ENCODE measurements around the gene MTR. TPM values are rescaled to one million over a fixed set of nuclear protein-coding genes. Genes with fewer than 3 reads are reported as not detected.

Gene MTR
- polyA plus RNA-seq, 1 donor from 2014 or later, result 15.2 TPM

DNA sequence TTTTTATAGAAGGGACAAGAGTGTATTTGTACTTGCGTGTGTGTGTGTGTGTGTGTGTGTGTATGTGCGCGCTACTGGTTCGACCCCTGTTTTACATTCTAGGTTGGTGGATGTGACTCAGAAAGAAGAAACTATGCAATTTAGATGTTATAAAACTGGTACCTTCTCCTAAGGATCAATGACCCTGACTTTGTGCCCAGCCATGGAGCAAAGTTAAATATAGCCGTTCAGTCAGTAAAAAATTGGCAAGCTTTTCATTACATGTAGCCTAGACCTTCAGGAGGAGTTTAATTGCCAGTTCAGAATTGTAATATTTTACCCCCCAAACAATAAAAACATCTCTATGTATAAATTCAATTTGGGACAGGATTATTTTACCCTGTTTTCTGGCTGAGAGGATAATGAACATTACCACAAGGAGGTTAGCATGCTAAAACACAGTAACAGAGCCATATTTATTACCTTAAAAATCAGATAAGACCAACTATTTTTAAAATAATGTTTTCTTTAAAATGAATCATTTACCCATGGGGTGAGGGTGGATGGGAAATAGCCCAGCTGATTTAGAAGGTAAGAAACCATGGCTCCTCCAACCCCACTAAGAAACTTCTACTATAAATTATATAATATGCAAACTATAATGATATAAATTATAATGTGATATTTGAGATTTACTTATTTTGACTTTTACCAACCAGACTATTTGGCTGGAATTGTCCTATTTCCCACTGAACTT lies 33.5 kb upstream of the MTR start:
- no peaks in the 10 kb centered on the region for H3K36me3 Mint-ChIP-seq
- no peaks in the 10 kb centered on the region for H3K9me3 Mint-ChIP-seq
- peaks cover 0 to 2% (median 1%) of the 10 kb centered on the region in 3 donors for H3K4me1 Mint-ChIP-seq
- H3K4me3 Mint-ChIP-seq, result no peak overlapping the region
- H3K27ac Mint-ChIP-seq, result no peak overlapping the region
- peaks cover 9% of the 10 kb centered on the region for H3K27me3 Mint-ChIP-seq

DNA sequence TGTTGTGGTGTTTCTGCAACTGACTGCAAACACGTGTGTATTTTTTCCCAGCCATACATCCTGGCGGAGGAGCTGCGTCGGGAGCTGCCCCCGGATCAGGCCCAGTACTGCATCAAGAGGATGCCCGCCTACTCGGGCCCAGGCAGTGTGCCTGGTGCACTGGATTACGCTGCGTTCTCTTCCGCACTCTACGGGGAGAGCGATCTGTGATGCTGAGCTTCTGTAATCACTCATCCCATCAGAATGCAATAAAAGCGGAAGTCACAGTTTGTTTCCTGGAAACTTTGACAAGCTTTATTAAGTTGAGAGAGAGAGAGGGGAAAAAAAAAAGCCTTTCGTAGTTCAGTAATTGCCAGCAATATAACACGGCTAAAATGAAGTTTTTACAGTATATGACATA lies 32.7 kb upstream of the MTR start:
- Mint-ChIP-seq H3K27ac (no peak overlapping the region), H3K27me3 (peaks cover 9% of the 10 kb centered on the region), H3K36me3 (no peaks in the 10 kb centered on the region), H3K9me3 (no peaks in the 10 kb centered on the region), H3K4me3 (no peak overlapping the region), H3K4me1 (peaks cover 0 to 2% (median 1%) of the 10 kb centered on the region in 3 donors)

DNA sequence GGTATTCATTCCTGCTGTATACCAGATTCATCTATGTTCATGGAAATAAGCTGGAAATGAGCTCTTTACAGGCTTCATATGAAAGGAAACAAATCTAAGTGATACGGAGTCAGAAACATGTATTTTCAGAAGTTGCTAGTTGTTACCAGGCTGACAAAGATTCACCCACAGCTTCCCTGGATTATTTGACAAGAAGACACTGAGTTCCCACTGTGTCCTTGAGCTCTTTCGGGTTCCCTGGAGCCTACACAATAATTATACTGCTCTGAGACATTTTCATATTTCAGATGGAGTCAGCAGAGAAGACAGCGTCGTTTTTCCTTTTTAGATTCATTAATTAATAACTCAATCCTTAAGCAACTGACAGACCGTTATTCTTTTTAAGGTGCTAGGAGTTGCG lies 29.3 kb upstream of the MTR start:
- Mint-ChIP-seq H3K27ac (no peak overlapping the region), H3K4me1 (peaks cover 0 to 4% (median 0%) of the 10 kb centered on the region in 3 donors), H3K9me3 (no peaks in the 10 kb centered on the region), H3K36me3 (no peaks in the 10 kb centered on the region), H3K4me3 (no peak overlapping the region), H3K27me3 (peaks cover 16% of the 10 kb centered on the region)

DNA sequence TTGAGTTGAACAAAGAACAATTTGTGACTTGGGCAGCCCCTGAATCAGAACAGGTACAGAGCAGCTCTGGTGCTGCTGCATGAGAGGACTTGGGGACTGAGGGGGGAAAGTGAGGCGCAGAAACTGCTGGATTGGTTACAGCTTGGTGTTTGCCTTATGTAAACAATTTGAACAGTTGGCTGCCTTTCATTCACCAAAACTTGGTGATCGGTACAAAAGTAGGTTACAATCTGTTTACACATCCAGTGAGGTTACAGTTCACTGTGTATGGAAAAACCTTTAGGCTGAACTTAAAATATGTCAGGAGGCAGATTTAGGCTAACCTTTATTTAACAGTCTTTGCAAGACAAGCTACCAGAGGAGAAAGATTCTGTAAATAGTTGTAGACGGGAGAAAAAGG lies 28.6 kb upstream of the MTR start:
- Mint-ChIP-seq H3K27ac (no peak overlapping the region), H3K4me3 (no peak overlapping the region), H3K27me3 (peaks cover 20% of the 10 kb centered on the region), H3K4me1 (peaks cover 0 to 4% (median 0%) of the 10 kb centered on the region in 3 donors), H3K9me3 (no peaks in the 10 kb centered on the region), H3K36me3 (no peaks in the 10 kb centered on the region)

DNA sequence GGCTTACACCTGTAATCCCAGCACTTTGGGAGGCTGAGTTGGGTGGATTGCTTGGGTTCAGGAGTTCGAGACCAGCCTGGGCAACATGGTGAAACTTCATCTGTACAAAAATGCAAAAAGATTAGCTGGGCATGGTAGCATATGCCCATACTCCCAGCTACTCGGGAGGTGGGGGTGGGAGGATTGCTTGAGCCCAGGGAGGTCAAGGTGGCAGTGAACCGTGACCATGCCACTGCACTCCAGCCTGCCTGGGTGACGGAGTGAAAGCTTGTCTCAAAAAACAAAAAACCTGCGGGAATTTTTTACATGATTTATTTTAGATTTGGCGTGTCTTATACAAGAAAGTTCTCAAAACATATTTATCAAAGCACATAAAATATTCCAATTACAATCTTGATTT lies 27.8 kb upstream of the MTR start:
- H3K9me3 Mint-ChIP-seq, result no peaks in the 10 kb centered on the region
- H3K27ac Mint-ChIP-seq, result no peak overlapping the region
- peaks cover 2% of the 10 kb centered on the region for H3K36me3 Mint-ChIP-seq
- H3K4me3 Mint-ChIP-seq, result no peak overlapping the region
- H3K4me1 Mint-ChIP-seq, result peaks cover 0 to 4% (median 0%) of the 10 kb centered on the region in 3 donors
- peaks cover 18% of the 10 kb centered on the region for H3K27me3 Mint-ChIP-seq

DNA sequence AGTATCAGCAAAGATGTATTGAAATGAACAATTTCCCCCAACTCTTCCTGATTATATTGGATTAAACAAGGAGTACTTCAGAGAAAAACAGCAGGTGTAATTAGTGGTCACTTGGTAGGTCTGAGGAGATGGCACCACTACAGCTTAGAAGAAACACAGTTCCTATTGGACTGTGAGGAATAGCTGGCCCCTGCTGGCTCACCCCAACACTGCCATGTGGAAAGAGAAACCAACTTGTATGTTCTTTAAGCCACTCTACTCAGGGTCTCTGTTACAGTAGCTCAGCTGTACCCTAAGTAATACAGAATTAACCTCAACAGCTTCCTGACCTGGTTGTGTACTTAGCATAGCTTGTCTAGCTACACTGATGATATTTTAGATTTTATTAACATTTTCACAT lies 26.5 kb upstream of the MTR start:
- Mint-ChIP-seq H3K27ac (no peak overlapping the region), H3K36me3 (peaks cover 2% of the 10 kb centered on the region), H3K4me1 (peaks cover 0 to 2% (median 0%) of the 10 kb centered on the region in 3 donors), H3K9me3 (no peaks in the 10 kb centered on the region), H3K4me3 (no peak overlapping the region), H3K27me3 (peaks cover 18% of the 10 kb centered on the region)

DNA sequence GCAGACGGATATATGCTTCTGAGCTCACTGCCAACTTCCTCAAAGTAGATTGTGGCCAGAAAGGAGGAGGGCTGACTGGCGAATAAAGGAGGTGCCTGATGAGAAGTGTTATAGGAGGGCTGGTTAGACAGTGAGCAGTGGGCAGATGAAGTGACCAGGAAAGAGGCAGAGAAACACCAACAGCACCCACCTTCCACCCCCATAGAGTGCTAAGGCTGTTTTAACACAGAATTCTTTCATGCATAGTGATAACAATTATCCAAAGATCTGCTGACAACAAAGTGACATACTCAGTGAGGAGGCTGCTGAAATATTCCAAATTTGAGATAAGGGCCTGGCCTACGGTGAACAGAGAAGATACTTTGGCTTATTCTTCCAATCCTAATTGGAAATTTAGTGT lies 21.2 kb upstream of the MTR start:
- Mint-ChIP-seq H3K9me3 (peaks cover 0 to 4% (median 3%) of the 10 kb centered on the region in 3 donors), H3K36me3 (peaks cover 4% of the 10 kb centered on the region), H3K27me3 (peaks cover 16% of the 10 kb centered on the region), H3K27ac (no peak overlapping the region), H3K4me3 (no peak overlapping the region), H3K4me1 (peaks cover 0 to 2% (median 2%) of the 10 kb centered on the region in 3 donors)

DNA sequence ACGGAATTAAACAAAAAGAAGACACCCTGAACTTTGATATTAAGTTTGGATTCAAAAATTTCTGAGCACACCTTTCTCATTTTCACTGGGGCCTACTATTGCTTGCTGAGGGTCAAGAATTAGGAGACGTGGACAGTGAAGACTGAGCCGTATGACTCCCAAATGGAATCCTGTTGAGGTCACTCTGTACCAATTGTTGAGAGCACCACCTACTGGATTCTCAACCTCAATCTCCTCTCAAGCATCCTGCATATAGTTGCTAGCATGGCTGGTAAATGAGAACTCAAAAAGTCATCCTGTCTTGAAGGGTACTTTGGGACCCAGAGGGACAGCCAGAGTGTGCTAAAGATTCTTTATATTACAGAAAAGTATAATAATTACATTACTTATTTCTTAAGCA lies 20.2 kb upstream of the MTR start:
- no peak overlapping the region for H3K27ac Mint-ChIP-seq
- H3K27me3 Mint-ChIP-seq, result peaks cover 20% of the 10 kb centered on the region
- H3K36me3 Mint-ChIP-seq, result peaks cover 4% of the 10 kb centered on the region
- peaks cover 0 to 2% (median 2%) of the 10 kb centered on the region in 3 donors for H3K4me1 Mint-ChIP-seq
- H3K9me3 Mint-ChIP-seq, result peaks cover 1 to 9% (median 9%) of the 10 kb centered on the region in 3 donors
- no peak overlapping the region for H3K4me3 Mint-ChIP-seq

DNA sequence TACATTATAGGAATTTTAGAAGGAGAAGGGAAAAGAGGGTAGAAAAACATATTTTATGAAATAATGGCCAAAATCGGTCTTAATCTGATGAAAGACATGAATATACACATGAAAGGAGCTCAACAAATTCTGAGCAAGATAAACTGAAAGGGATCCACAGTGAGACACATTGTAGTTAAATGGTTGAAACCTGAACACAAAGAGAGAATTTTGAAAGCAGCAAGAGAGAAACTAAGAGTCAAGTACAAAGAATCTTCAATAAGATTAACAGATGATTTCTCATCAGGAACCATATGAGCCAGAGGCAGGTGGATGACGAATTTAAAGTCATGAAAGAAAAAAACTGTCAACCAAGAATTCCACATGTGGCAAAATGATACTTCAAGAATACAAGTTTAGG lies 15.8 kb upstream of the MTR start:
- H3K27ac Mint-ChIP-seq, result no peak overlapping the region
- peaks cover 1% of the 10 kb centered on the region for H3K36me3 Mint-ChIP-seq
- H3K4me3 Mint-ChIP-seq, result no peak overlapping the region
- H3K9me3 Mint-ChIP-seq, result peaks cover 1 to 9% (median 9%) of the 10 kb centered on the region in 3 donors
- no peaks in the 10 kb centered on the region for H3K4me1 Mint-ChIP-seq
- H3K27me3 Mint-ChIP-seq, result peaks cover 12% of the 10 kb centered on the region

DNA sequence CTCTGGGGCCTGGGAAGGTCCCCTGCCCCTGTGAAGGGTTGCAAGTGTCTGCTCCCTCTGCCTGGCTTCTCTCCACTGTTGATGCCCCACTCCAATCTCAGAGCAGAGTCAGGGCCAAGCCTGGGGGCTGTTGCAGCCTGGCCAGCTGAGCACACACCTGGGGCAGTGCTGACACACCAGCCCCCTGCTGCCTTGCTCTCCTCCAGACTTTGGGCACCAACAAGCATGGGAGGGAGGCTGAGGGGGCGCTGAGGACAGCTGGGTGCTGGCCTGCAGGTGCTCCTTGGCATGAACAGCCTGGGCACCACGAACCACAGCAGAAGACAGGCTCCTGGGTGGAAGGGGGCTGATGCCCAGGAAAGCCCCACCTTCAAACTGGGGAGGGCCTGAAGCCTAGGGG lies 9.6 kb upstream of the MTR start:
- H3K27me3 Mint-ChIP-seq, result peaks cover 3% of the 10 kb centered on the region
- peak overlapping the region in 1 of 3 donors; percentile 53 for H3K27ac Mint-ChIP-seq
- H3K4me1 Mint-ChIP-seq, result no peaks in the 10 kb centered on the region
- no peaks in the 10 kb centered on the region for H3K36me3 Mint-ChIP-seq
- no peak overlapping the region for H3K4me3 Mint-ChIP-seq
- H3K9me3 Mint-ChIP-seq, result peaks cover 0 to 1% (median 0%) of the 10 kb centered on the region in 3 donors

DNA sequence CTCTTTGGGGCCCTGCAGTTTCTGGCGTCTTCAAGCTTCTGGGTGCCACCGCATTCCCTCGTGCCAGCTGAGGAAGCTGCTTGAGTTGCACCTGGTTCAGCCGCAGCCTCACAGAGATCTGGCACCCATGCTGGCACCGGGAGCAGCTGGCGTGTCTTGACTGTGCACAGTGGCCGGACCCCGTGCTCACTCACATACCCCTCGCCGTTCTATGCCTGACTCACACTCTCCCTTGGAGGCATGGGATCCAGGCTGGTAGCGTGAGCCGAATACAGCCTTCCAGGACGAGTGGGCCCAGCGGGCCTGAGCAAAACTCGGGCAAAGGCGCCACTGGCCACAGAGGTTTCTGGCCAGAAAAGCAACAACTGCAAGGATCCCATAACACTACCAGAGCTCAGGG lies 8.6 kb upstream of the MTR start:
- Mint-ChIP-seq H3K9me3 (peaks cover 0 to 1% (median 0%) of the 10 kb centered on the region in 3 donors), H3K36me3 (no peaks in the 10 kb centered on the region), H3K27me3 (peaks cover 3% of the 10 kb centered on the region), H3K4me1 (no peaks in the 10 kb centered on the region), H3K4me3 (no peak overlapping the region), H3K27ac (no peak overlapping the region)

DNA sequence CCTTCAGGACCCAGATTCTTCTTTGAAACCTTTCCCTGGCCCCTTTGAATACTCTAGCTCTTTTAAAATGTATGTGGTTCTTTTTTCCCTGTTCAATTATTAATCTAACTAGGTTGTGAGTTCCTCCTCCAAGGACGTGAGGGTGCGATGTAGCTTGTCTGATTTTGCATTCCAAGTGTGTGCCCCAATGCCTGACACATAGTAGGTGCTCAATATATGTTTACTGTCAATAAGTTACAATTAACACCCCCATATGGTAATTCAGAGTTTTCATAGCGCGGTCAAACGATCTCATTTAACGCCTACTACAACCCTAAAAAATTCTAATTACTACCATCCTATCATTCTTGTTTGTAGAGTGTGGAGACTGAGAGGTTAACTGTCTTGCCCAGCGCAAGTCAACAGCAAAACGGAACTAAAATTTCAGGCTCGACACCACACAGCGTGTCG lies 482 bp upstream of the MTR start:
- peaks cover 14 to 28% (median 25%) of the 10 kb centered on the region in 3 donors for H3K4me1 Mint-ChIP-seq
- peak overlapping the region; percentile 91 to 99 (median 98) for H3K4me3 Mint-ChIP-seq

DNA sequence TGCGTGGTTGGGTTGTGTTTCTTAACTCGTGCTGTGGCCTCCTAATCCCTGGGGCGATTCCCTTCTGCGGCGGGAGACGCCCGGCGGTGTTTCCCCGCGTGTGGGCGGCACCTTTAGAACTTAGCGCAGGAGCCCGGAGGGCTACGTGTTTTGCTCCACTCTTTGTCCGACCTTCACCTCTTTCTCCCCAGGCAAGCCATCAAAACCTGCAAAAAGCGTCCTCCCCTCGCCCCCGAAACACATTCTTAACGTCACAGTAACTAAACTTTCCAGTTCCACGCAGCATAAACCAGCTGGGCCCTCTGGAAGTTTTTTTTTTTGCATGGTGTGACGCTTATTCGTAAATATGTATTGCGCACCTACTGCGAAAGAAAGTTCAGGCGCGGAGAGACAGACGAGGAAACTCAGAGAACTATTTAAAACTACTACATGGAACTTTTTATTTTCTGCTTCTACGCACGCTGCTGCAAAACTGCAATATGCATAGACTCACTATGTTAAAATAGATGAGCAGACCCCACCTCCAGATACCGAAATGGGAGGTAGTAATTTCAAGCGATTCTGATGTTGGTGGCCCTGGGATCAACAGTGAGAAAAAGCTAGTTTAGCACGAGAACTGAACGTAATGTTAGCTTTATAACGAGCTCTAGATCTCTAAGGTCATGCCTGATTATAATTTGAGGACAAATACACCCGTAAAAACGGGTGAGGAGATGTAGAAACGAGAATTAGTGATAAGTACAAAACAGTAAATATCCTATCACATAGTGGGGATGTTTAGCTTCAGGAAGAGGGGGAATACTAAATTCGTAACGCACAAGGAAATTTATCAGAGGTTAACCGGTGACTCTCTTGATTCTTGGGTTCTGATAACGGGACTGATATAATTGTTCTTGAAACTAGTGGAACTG lies 920 bp downstream of the MTR start:
- H3K27me3 Mint-ChIP-seq, result no peaks in the 10 kb centered on the region
- peaks cover 19 to 37% (median 36%) of the 10 kb centered on the region in 3 donors for H3K4me1 Mint-ChIP-seq
- H3K27ac Mint-ChIP-seq, result peak overlapping the region; percentile 98 to 99 (median 99)
- H3K36me3 Mint-ChIP-seq, result no peaks in the 10 kb centered on the region
- peak overlapping the region; percentile 91 to 99 (median 98) for H3K4me3 Mint-ChIP-seq
- H3K9me3 Mint-ChIP-seq, result no peaks in the 10 kb centered on the region

More for the DNA sequence above, 482 bp upstream of the MTR start:
- peaks cover 1% of the 10 kb centered on the region for H3K27me3 Mint-ChIP-seq
- no peaks in the 10 kb centered on the region for H3K9me3 Mint-ChIP-seq
- H3K27ac Mint-ChIP-seq, result peak overlapping the region; percentile 98 to 99 (median 99)
- H3K36me3 Mint-ChIP-seq, result no peaks in the 10 kb centered on the region

DNA sequence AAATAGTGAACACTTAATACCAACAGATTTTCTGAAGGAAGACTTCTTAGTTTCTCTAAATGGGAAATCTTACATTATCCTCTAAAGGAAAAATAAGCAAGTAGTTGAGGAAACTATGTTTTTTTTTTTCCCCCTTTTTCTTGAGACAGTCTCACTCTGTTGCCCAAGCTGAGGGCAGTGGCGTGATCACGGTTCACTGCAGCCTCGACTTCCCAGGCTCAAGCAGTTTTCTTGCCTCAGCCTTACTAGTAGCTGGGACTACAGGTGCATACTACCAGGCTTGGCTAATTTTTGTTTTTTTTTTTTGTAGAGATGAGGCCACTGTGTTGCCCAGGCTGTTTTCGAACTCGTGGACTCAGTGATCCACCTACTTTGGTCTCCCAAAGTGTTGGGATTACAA lies 3.9 kb downstream of the MTR start:
- H3K4me3 Mint-ChIP-seq, result no peak overlapping the region
- H3K27ac Mint-ChIP-seq, result no peak overlapping the region
- H3K4me1 Mint-ChIP-seq, result peaks cover 23 to 52% (median 52%) of the 10 kb centered on the region in 3 donors
- peaks cover 3% of the 10 kb centered on the region for H3K36me3 Mint-ChIP-seq
- H3K27me3 Mint-ChIP-seq, result no peaks in the 10 kb centered on the region
- H3K9me3 Mint-ChIP-seq, result no peaks in the 10 kb centered on the region

DNA sequence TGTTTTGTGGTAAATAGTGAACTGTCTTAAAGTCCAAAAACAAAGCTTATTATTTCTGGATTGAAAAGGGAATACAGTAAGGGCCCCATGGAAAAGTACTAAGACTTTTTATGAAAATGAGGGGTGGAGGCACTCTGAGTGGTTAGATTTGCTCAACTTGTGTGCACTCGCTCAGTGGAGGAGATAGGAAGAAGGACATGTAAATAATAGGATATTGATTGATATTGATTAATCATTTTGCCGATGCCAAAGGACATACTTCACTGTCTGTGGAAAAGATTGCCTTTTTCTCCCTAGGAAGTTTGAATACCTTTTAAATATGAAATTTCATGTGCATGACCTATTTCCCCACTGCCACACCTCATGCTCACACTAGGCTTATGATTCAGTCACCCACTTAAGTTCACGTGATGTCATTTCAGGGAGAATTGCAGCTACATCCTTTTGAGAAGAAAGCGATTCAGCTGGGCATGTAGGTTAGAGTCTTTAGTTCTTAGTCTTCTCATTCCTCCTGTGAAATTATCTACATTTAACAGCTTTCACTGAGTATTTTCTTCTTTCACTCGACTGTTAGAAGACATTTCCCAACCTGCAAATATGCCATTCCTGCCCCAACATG lies 5.0 kb downstream of the MTR start:
- H3K27ac Mint-ChIP-seq, result no peak overlapping the region
- no peaks in the 10 kb centered on the region for H3K27me3 Mint-ChIP-seq
- H3K4me1 Mint-ChIP-seq, result peaks cover 22 to 51% (median 49%) of the 10 kb centered on the region in 3 donors
- H3K9me3 Mint-ChIP-seq, result no peaks in the 10 kb centered on the region
- H3K36me3 Mint-ChIP-seq, result peaks cover 3% of the 10 kb centered on the region
- no peak overlapping the region for H3K4me3 Mint-ChIP-seq
